GM19395 (cell line): ENCODE measurements around the gene SLC25A29.
A peak's percentile ranks its signal among the peaks of the same experiment; 100 is the strongest.
"Not testable (repeated sequence)": the region's sequence is repeated elsewhere in the genome, so short reads cannot be mapped to it uniquely, and the experiment has no call there.

Experiments used
- ATAC-seq: cut with Tn5 transposase; IDR thresholded peaks from one replicate; pipeline ENCODE4 v1.9.1; 2021; ENCODE audit warnings: mild to moderate bottlenecking, moderate library complexity; ENCODE audit not compliant: unreplicated experiment

The SLC25A29 gene

DNA sequence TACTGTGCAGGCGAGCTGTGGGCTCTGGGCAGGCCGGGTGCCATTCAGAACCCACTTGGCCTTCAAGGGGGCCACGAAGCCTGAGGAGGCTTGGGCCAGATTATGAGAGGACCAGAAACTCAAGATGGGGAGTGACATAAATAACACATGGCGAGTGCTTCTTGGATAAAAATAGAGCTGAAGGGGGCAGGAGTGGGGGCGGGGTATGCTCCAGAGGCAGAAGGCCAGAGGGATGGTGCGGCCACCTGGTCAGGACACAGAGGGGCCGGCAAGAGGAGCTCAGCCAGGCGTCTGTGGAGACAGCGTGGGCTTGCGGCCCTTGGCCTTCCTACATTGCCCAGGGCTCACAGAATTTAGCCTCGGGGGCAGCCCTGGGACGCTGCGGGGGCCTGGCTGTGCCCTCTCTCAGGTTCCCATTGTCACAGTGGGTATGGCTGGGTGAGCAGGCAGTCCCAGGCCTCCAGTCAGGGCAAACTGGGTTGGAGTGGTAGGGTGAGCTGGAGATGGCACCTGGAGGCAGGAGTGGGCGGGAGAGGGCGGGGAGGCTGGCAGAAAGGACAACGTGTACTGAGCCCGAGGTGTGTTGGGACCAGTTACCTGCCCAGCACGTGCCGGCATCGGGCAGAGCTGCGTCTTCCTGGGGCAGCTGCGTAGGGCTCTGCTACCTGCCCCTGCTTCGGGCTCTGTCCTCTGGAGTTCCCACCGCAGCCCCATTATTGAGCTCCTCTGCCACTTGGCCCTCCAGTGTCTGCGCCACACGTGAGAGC, 7.4 kb upstream of the SLC25A29 start:
- no peak for ATAC-seq

DNA sequence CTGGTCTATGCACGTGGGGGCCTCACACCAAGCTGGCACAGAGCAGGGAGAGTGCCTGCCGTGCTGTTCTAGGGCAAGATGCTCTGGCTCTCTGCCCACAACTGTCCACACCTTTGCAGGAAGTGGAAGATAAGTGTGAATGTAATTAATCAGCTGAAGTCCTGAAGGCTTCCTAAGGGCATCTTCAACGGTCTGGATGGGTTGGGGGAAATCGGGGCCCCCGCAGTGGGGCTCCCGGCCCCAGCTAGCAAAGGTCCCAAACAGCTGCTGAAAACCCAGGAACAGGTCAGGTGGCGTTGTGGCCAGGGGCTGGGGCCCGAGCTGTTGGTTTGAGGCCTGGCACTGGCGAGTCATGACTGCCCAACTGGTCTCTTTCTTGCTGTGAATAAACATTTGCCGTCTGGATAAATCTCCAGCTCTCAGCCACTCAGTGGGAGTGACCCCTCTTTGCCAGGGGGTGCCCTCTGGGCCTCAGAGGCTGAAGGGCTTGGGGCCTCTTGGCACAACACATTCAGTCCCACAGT, 6.7 kb upstream of the SLC25A29 start:
- no peak for ATAC-seq

DNA sequence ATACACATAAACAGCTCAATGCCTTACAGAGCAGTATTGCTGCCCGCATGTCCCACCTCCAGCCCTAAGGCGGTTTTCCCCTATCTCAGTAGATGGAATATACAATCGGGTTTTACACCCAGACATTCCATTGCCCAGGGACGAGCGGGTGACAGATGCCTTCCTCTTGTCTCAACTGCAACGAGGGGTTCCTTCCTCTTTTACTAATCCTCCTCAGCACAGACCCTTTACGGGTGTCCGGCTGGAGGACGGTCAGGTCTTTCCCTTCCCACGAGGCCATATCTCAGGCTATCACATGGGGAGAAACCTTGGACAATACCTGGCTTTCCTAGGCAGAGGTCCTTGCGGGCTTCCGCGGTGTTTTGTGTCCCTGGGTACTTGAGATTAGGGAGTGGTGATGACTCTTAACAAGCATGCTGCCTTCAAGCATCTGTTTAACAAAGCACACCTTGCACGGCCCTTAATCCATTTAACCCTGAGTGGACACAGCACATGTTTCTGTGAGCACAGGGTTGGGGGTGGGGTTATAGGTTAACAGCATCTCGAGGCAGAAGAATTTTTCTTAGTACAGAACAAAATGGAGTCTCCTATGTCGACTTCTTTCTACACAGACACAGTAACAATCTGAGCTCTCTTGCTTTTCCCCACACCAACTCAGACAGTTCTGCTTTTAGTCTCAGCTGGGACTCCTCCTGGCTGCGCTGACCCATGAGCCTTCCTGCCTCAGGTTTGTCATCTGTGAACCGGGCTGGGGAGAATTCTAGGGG, 6.0 kb upstream of the SLC25A29 start:
- not testable (repeated sequence) for ATAC-seq

DNA sequence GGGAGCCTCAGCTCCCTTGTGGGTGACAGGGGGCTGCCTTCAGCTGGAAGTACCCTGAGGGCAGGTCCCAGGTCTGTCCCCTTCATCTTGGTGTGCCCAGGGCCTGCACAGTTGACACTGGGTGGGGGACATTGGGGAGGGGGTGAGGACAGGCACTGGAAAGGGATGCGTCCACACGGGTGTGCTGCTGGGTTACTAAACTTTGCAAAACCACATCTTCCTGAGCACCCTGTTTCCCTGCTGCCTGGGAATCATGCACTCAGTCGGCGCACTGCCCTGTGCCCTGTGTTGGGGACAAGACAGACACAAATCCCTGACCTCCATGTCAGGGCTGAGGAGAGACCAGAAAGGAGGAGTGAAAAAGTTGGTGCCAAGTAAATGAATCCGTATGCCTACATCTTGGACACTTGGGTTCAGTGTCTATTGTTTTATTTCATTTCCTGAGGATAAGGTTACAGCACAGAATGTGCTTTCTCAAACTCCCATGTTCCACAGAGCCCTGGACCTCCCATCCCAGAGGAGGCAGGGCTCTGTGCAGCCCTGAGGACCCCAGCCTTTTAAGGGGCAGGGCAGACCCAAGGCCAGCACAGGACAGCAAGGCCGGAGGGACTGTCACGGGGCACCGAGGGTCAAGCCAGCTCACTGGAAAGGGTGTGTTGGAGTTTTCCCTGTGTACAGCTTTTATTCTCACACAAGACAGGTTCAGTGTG, 2.9 kb upstream of the SLC25A29 start:
- ATAC-seq = no peak

DNA sequence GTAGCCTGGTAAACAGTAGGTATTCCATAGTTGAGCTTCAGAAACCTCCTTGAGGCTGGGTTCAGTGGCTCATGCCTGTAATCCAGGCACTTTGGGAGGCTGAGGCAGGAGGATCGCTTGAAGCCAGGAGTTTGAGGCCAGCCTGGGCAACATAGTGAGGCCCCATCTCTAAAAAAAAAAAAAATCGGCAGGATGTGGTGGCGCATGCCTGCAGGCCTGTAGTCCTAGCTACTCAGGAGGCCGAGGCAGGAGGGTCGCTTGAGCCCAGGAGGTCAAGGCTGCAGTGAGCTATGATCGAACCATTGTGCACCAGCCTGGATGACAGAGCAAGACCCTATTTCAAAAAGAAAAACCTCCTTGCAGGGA, 2.2 kb upstream of the SLC25A29 start:
- ATAC-seq = not testable (repeated sequence)

DNA sequence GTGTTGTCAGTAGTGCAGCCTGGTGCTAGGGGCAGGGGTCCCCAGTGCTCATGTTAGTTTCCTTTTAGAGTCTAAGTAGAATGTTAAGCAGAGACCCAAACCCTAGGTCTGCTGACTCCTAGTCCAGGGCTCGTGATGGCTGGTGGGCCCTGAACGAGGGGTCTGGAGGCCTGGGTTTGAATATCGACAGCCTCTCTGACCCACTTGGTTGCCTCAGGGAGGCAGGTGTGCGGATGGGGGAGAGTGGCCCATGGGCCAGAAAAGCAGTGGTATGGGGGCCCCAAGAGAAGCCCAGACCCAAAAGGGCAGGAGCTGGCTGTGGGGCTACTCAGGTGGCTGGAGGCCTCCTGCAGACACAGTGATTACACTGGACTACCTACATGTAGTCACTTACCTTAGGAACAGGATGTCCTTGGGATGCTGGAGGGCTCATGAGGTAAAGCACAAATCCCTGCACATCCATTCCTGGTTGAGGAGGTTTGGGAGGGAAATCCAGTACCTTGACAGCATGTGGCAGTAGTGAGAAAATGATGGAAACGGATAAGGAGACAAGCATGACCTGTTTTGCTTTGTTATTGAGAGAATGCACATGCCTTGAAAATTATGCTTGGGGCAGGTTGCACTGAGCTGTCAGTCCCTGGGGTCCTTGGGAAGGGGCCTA, 1.7 kb upstream of the SLC25A29 start:
- ATAC-seq = no peak

DNA sequence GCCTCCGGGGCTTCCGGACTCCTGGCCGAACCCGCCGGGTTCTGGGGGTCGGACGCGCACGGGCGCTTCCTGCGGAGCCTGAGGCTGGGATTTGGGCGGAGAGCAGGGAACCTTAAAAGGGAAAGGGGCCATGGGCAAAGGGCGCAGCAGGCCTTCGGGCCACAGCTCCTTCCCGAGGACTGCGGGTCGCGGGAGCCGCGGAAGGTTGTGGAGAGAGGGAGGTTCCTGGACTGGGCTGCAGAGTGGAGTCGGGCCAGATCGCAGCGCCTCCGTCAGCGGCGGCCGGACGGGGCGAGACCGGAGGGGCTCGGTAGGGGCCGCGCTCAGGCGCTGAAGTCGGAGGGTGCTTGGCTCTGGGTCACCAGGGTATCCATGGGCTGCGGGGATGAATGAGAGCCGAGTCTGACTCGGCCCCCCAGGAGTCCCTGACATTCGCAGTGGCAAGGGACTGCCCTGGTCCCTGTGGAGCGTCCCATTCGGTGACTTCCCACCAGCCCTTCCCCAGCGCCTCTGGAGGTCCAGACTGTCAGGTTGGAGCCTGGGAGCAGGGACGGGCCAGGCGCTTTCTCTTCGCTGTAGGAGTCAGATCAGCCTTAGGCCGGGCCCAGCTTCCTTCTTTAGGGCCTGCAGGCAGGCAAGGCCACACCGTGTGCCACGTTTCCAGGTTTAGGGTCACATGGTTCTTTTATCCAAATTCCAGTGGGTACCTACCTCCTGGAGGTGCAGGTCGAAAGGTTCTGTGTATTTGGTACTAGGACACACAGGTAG, 938 bp upstream of the SLC25A29 start:
- peak; percentile 23 for ATAC-seq

DNA sequence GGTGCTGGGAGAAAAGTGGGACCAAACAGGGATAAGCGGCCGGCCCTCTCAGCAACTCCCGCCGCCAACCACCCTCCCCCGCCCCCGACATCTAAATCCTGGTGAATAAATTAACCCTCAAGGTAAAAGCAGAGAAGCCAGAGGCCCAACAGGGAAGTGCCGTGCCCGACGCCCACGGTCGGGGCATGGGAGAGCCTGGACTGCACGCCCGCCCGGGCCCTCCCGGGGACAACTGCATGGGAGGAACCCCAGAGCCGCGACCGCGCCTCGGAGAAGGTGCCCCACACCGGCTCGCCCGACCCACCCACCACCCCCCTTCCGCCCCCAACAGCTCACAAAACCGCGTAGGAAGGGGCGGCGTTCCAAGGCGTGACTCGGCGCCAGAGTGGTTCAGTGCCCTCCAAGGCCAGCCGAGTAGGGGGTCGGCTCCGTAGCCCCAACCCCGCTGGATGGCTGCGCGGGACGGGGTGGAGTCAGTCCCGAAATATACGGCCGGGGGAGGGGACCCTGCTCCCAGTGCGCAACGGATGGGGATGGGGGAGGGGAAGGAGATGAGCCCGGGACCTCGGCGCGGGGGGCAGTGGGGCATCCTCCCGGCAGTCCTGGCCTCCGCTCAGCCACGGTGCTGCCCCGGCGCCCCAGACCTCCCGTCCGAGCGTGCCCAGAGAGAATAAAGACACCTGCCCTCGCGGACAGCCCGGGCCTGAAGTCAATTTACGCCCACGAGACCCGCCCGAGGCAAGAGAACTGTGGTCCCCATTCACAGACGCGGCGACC, 732 bp downstream of the SLC25A29 start:
- ATAC-seq = no peak

DNA sequence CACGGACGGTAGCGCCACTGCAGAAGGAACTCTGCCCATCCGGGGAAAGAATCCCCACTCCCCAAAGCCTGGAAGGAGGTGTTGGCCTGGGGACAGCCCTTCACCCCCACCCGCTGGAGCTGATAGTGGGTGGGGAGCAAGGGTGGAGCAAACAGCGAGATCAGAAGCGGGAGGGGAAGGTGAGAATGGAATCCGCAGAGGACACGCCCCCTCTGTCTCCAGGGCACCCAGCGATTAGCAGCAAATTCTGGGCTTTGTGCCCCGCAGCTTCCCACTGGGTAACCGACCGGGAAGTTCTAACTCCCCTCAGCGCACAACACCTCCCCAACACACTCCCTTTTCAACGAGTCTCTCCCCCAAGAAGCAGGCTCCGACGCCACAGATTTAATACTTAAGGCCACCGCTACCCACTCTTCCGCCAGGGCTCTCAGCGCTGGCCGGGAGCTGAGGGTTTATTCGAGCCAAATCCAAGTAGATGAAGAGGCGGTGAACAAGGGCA, 1.4 kb downstream of the SLC25A29 start:
- no peak for ATAC-seq

DNA sequence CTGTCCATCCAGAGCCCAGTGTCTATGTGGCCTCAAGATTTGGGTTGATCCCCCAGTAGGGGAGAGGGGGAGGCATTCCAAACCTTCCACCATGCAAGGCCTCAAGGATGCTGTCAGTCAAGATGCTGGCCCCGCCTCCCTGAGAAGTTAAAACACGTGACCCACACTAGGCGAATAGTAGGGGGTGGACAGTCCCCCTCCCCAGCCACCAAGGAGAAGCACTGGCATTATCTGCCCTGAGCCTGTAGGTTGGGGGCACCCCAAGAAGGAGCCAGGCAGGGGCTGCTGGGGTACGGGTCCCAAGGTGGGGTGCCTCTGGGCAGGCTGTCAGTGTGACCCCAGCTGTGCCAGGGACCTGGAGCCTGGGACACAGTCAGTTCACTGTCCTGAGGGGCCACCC, 2.3 kb downstream of the SLC25A29 start:
- ATAC-seq = no peak

DNA sequence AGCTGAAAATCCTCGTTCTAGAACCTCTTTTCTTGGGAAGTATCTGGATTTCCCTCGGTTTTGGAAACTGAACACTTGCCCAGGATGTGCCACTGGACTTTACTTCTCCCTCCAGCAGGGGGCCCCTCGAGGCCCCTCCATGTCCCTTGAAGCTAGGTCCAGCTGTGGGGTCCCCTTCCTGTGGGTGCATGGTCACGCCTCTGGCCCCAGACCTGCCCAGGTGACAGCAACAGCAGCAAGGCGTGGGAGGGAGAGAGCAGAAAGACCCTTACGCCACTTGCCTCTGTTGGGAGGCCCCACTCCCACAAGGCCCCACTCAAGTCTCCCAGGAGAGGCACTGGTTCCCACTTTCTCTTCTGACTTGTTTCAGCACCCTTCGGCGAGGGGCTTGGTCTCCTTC, 3.1 kb downstream of the SLC25A29 start:
- ATAC-seq = no peak

DNA sequence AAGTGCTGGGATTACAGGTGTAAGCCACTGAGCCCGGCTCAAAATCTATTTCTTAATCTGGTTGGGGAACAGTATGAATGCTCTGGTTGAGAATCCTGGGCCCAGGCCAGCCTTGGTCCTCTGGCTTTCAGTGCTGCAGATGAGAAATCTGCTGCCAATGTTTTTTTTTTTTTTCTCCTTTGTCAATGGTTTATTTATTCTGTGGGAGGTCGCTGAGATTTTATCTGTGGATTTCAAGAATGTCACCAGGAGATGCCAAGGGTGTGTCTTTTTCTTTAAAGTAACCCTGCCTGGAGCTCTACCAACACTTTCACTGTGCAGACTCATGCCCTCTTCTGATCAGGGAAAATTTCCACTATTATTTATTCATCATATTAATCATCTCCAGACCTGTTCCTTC, 3.6 kb downstream of the SLC25A29 start:
- ATAC-seq = no peak

DNA sequence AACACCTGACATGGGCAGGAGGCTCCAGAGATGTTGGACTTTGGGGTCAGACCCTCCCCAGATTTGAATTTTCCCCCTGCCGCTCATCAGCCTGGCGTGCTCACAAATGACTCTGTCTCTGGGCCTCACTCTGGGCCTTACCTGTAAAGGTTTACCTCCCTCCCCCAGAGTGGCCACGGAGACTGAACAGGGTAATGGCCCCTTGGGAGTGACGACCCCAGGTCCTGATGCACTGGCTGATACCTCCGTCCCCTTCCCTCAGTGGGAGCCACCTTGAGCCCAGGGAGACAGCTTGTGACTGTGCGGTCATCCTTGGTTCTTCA, 7.0 kb downstream of the SLC25A29 start:
- no peak for ATAC-seq

DNA sequence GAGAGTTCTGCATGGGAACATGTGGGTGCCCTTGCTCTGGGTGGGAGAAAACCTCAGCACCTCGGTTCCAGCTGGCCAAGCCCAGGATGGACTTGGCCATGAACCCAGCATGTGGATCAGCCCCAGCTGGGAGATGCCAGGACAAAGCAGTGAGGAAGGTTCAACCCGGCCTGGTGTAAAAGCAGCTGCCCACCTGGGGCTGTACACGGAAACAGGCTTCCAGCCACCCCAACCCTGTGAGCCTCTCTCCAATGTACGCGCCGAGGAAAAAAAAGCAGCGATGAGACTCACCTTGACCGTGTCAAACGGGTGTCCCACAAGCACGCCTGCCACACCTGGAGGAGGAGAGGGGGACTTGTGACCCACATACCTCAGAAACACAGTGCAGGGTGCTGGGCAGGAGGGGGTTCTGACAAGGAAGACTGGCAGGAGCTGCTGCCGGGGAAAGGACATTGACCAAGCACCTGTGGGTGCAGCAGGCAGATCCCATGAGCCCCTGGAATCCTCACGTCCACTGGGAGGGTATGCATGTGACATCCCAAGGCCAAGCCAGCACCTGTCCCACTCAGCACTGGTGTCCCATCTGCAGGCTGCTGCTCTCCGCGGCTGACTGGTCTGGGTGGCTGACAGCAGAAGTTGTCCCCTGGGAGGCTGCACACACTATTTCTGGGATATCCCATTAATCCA, 7.5 kb downstream of the SLC25A29 start:
- no peak for ATAC-seq

DNA sequence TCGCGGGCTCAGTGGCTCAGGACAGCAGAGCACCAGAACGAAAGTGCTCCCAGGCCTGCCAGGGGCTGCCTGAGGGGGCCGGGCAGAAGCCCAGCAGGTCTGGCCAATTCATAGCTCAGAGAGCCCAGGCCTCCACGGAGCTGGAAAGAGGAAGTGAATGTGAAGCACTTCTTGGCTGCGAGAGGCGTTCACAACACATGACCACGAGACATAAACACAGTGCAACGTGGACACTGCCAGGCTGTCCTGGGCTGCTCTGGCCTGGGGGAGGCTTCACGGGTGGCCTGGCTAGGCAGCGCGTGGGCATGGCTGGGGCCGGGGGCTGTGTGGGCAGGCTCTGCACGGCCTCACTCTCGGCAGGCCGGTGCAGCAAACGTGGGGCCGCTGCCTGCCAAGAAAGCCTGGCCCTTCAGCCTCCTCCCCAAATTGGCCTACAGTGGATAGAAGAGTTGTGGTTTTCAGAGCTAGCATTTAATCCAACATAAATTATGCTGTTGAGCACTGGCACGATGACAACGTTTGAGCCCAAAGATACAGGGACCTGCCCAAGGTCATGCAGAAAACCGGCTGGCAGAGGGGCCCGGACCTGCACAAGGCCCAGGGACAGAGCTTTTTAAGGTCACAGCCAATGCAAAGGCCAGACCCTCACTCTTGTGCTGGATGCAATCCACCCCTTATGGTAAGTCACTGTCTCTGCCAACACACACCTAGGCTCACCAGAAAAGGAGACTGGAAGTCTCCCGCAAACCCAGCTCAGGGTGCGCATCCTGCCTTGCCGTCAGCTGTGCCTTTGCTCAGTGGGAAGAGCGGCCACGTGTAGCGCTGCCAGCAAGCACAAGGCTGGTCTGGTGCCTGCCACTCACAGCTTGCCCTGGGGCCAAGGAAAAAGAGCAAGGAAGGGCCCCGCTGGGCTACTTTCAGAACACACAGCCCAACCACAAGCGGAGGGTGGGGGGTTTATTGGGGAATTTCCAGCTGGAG, 8.6 kb downstream of the SLC25A29 start:
- peak; percentile 94 for ATAC-seq

DNA sequence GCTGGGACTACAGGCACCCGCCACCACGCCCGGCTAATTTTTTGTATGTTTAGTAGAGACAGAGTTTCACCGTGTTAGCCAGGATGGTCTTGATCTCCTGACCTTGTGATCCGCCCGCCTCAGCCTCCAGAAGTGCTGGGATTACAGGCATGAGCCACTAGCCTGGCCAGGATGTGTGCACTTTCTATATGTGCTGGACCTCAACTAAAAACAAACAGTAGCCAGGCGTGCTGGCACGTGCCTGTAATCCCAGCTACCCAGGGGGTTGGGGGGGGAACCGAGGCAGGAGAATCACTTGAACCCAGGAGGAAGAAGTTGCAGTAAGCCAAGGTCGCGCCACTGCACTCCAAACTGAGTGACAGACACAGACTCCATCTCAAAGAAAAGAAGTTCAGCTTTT, 9.5 kb downstream of the SLC25A29 start:
- ATAC-seq = not testable (repeated sequence)

DNA sequence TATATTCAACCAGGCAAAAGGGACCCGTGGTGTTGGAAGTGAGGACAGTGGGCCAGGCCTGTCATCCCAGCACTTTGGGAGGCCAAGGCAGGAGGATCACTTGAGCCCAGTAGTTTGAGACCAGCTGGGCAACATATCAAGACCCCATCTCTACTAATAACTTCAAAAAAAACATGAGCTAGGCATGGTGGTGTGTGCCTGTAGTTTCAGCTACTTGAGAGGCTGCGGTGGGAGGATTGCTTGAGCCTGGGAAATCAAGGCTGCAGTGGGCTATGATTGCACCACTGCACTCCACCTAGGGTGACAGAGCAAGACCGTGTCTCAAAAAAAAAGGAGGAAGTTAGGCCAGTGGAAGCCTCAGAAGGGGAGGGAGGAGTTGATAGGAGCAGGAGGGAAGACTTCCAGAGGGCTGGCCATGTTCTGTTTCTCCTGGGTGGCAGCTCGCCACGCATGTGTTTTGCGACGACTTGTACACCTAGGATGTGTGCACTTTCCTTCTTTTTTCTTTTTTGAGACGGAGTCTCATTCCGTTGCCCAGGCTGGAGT, 10.1 kb downstream of the SLC25A29 start:
- ATAC-seq = no peak
